22Rv1 (cell line): ENCODE results near the gene CADM1.

Experiments
- H3K27ac ChIP-seq: fragments of 450-650 bp; 2 replicates; pipeline ENCODE4 v1.5.1; 2017
- CTCF ChIP-seq: fragments of 450-650 bp; IDR thresholded peaks from 2 replicates; pipeline ENCODE4 v1.5.1; 2017; ENCODE audit warnings: mild to moderate bottlenecking
- ZFX ChIP-seq: fragments of 450-650 bp; IDR thresholded peaks from 2 replicates; pipeline ENCODE4 v1.6.1; 2017; ENCODE audit warnings: antibody characterized with exemption, borderline replicate concordance

The CADM1 gene

GRCh38 chr11:115237578-115237977 is 266.6 kb downstream of the CADM1 start:
- TF ChIP-seq ZFX, result no peak
- H3K27ac ChIP-seq, result no peak overlapping the region

DNA sequence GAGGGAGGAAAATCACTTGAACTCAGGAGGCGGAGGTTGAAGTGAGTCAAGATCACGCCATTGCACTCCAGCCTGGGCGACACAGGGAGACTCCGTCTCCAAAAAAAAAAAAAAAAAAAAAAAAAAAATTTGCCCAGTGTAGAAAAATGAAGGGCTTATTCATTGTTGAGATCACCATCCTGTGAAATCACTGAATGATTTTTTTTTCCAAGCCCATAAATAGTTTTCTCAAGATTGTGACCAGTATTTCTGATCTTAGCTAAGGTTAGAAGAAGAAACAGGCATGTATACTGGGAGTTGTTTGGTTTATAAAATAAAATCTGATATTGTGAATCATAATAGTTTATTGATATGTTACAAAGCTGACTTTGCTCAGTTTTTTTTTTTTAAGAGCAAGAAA is 269.4 kb downstream of the CADM1 start:
- no peak for TF ChIP-seq ZFX
- TF ChIP-seq CTCF, result no peak
- H3K27ac ChIP-seq, result no peak overlapping the region

DNA sequence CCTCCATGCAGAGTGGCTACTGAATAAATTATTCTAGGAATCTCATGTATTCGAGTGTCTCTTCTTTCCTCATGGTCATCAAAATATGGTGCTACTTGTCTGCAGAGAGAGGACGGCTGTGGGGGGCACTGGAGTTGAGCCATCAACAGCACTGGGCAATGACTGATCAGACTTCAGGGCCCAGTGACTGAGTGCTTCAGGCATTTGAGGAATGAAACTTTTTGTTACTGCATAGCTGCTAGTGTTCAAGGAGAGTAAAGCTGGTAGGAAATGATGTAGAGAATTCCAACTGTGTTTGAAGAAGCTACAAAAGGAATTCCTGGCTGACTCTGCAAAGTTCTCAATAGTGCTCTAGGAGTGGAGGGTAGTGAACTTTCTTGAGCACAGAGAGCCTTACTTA is 277.7 kb downstream of the CADM1 start:
- H3K27ac ChIP-seq, result no peak overlapping the region
- no peak for TF ChIP-seq ZFX
- TF ChIP-seq CTCF, result no peak

GRCh38 chr11:115224551-115224950 is 279.7 kb downstream of the CADM1 start:
- no peak overlapping the region for H3K27ac ChIP-seq
- TF ChIP-seq CTCF (no peak), ZFX (no peak)

DNA sequence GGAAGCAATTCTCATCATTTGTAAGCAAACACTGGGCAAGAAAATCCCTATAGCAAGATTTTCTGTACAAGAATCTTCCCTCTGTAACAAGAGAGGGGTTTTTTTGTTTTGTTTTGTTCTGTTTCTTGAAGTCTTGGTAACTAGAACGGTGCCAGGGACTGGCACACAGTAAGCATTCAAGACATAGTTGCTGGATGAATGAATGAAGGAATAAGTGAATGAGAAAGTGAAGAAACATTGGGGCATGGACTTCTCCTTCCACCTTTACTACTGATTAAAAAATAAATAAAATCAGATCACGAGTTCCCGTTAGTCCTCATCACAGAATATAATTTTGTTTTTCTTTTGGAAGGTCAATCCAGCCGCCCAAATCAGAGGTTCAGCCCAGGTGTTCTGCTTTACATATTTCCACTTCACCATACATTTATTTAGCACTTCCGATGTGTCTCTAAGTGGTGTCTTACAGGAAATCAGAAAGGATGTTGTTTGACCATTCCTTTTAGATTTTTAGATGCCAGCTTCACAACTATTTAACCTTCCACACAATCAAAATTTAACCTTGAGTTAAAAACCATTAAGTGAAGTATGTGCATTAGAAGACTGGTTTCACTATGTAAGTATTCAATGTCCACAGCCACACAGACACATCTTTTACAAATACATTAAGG is 281.2 kb downstream of the CADM1 start:
- no peak overlapping the region for H3K27ac ChIP-seq
- TF ChIP-seq CTCF (no peak), ZFX (no peak)

GRCh38 chr11:115222218-115222862 is 281.9 kb downstream of the CADM1 start:
- no peak for TF ChIP-seq CTCF
- no peak for TF ChIP-seq ZFX
- H3K27ac ChIP-seq, result no peak overlapping the region

DNA sequence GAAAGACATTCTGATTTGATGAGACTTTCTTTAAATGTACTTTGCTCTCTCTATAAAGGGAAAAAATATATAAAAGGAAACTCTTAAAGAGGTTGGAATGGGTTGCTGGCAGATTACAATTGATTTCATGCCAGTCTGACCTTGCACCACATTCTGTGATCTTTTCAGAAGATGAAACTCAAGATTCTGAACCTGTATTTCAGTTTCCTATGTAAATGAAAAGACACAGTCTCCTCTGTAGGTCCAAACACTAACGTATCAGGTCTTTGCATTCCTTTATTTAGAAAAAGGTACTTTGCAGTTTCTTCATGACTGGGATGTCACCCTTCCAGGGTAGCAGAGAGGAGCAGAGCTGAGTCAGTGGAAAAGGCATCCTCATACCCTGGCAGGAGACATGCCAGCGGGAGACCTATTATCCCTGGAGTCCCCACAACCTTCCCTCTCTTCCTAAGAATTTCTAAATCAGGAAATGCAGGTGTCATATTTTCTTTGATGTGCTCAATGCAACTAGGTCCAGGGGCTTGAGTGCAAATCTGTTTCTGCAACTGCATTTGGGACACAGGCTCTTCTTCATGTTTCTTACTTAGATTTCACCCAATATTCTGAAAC is 282.6 kb downstream of the CADM1 start:
- no peak overlapping the region for H3K27ac ChIP-seq
- no peak for TF ChIP-seq CTCF
- no peak for TF ChIP-seq ZFX
